ENCODE results near the gene SLC6A7.

Gene SLC6A7

DNA sequence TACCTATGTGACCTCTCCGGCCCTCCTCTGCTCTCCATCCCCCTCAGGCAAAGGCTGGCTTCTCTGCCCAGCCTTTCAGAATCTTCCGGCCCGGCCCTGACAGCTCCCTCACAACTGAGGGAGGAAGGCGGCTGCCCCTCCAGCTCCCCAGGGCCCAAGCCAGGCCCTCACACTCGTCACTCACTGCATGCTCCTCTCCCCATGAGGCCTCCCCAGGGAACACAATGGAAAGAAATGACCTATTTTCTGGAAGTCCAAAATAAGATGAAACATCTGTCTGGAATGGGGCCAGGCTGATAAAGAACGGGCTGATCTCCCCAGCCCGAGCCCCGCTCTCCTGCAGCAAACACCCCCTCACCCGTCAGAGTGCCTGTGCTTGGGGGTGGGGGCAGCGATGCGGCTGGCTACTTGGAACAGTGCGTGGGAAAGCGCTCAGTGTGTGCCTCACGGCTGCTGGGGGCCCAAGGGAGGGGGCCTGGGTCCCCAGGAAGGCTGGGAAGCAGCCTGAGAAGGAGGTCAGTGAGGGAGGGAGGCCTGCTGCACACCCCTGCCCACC lies 45.5 kb upstream of the SLC6A7 start:
- H3K4me3 ChIP-seq (ENCODE audit: low read length): no peak overlapping the region
- DNase-seq (ENCODE audit: low read depth): no peak
- TF ChIP-seq, protein P1, sequence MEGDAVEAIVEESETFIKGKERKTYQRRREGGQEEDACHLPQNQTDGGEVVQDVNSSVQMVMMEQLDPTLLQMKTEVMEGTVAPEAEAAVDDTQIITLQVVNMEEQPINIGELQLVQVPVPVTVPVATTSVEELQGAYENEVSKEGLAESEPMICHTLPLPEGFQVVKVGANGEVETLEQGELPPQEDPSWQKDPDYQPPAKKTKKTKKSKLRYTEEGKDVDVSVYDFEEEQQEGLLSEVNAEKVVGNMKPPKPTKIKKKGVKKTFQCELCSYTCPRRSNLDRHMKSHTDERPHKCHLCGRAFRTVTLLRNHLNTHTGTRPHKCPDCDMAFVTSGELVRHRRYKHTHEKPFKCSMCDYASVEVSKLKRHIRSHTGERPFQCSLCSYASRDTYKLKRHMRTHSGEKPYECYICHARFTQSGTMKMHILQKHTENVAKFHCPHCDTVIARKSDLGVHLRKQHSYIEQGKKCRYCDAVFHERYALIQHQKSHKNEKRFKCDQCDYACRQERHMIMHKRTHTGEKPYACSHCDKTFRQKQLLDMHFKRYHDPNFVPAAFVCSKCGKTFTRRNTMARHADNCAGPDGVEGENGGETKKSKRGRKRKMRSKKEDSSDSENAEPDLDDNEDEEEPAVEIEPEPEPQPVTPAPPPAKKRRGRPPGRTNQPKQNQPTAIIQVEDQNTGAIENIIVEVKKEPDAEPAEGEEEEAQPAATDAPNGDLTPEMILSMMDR (IDR thresholded peaks at IDR 0.05; ENCODE audit: insufficient read depth, low read depth, low read length, missing control alignments): no peak

DNA sequence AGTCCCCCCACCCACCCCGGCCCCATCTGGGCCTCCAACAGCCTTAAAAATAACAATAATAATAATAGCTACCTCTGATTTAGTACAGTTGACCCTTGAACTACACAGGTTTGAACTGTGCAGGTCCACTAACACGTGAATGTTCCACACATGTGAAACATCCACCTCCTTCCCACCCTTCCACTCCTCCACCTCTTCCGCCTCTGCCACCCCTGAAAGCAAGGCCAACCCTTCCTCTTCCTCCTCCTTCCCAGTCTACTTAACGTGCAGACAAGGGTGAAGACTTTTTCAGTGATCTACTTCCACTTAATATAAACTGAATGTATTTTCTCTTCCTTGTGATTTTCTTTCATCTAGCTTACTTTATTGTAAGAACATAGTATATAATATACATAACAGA lies 45.0 kb upstream of the SLC6A7 start:
- no peak for DNase-seq (ENCODE audit: low read depth)
- H3K4me3 ChIP-seq (ENCODE audit: low read length): no peak overlapping the region
- TF ChIP-seq, protein P1 (IDR thresholded peaks at IDR 0.05; ENCODE audit: insufficient read depth, low read depth, low read length, missing control alignments): no peak

DNA sequence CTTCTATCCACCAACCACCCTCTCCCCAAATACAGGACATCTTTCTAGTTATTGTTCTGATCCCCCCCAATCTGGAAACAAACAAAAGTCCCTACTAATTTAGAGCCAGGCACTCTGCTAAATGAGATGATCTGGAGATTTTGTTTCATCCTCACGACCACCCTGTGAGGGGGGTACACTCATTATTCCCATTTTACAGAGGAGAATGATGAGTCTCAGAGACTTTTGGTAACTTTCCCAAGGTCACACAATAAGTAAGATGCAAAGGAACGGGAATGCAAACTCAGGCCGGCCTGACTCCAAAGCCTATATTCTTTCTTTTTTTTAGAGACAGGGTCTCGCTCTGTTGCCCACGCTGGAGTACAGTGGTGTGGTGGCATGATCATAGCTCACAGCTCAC lies 43.6 kb upstream of the SLC6A7 start:
- H3K4me3 ChIP-seq (ENCODE audit: low read length): no peak overlapping the region
- TF ChIP-seq, protein P1 (IDR thresholded peaks at IDR 0.05; ENCODE audit: insufficient read depth, low read depth, low read length, missing control alignments): no peak
- no peak for DNase-seq (ENCODE audit: low read depth)

DNA sequence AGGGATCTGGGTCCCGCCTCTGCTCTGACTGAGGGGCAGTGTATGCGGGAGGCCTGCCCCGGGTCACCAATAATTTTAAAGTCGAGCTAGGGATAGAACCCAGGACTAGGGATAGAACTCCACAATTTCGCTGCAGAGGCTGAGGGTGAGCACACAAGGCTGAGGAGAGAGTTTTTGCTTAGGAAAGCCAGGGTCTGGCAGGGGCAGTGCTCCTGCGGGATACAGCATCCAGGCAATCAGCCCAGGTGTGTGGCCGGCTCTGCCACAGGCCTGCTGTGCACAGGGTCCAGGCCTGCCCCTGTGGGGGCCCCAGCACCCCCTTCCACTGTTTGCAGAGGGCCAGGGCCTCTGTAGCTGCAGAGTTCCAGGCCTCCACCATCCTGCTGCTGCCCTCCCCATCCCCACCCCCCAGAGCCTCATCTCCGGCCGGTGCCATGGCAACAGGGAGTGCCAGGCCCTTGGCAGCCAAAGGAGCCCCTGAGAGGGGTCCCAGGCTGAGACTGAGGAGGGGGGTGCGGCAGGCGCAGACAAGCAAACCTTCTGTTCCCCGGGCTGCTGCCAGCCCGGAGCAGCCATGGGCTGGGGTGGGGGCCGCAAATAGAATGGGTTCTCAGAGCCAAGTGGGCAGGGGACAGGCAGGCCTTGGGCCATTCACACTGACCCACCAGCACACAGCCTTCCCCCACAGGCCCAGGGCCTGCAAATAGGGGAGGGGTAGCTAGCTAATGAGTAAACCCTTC lies 42.8 kb upstream of the SLC6A7 start:
- no peak overlapping the region for H3K4me3 ChIP-seq (ENCODE audit: low read length)
- DNase-seq (ENCODE audit: low read depth): no peak
- TF ChIP-seq, protein P1 (IDR thresholded peaks at IDR 0.05; ENCODE audit: insufficient read depth, low read depth, low read length, missing control alignments): no peak

DNA sequence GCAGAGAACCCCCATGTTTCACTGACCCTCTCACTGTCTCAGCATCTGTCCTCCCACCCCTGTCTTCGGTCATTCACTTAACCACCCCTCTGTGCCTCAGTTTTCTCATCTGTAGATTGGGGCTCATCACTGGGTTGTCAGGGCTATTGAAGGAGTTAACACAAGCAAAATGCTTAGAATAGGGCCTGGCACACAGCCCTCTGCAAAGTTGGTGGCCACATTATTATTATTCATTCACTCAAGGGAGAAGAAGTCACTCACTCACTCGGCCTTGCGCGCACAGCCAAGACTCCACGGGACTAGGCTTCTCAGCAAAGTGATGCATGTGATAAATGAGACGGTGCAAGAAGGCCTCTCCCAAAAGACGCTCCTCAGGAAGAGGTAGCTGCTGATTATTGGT lies 42.2 kb upstream of the SLC6A7 start:
- DNase-seq (ENCODE audit: low read depth): no peak
- TF ChIP-seq, protein P1 (IDR thresholded peaks at IDR 0.05; ENCODE audit: insufficient read depth, low read depth, low read length, missing control alignments): no peak
- no peak overlapping the region for H3K4me3 ChIP-seq (ENCODE audit: low read length)

DNA sequence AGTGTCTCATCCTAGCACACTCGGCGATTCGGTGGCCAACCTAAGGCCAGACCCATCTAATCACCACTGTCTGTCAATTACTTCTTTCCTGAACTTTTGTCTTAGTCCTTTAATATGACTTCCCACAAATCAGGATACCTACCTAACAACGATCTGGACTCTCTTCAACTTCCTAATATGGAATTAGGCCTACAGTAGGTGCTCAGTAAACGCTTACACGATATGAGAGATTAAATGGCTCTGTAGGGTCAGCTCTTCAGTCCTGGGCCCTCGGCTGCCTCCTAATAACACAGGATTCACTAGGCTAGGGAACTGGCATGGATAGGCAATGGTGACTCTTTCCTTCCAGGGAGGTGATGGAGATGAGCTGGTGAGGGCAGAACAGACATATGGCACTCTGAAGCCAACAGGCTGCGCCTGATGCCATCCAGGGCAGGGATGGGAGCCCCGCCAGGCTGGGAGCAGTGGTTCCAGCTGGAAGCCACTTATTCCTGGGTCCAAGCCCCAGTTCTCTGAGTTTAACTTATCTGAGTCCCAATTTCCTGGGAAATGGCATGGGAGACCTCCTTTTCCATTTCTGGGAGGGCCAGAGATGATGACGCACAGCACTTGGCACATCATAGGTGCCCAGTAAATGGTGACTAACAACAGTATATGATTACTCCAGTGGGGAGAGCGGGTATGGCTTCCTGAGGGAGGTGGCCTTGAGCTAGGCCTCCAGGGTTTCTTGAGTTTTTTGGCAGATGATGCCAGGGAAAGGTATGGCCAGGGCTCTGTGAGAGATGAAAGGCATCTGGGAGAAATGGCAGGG lies 41.5 kb upstream of the SLC6A7 start:
- no peak for DNase-seq (ENCODE audit: low read depth)
- TF ChIP-seq, protein P1 (IDR thresholded peaks at IDR 0.05; ENCODE audit: insufficient read depth, low read depth, low read length, missing control alignments): no peak
- no peak overlapping the region for H3K4me3 ChIP-seq (ENCODE audit: low read length)

Measured in epithelial cell of esophagus (primary cell).